ENCODE data around the gene KIAA1671. TPM values are rescaled to one million over a fixed set of nuclear protein-coding genes. Genes with fewer than 3 reads are reported as not detected.

Gene KIAA1671
- polyA plus RNA-seq, 3 donors = not detected

- Histone ChIP-seq H3K27ac (ENCODE audit: low read depth in 1 of 2, low read length in 2 of 2) (no peak overlapping the region), H3K9ac (ENCODE audit: insufficient read depth, low read length, poor library complexity, severe bottlenecking) (no peak overlapping the region), H3K4me2 (replicated peaks; ENCODE audit: extremely low read depth, low read length, poor library complexity, severe bottlenecking) (no peak overlapping the region), H3K27me3 (ENCODE audit: control insufficient read depth in 2 of 2, insufficient read depth in 2 of 2, low read length in 2 of 2) (no peaks in the 10 kb centered on the region), H3K9me3 (replicated peaks in 1 of 2; ENCODE audit: control insufficient read depth in 1 of 2, insufficient read depth in 1 of 2, low read length in 2 of 2) (no peaks in the 10 kb centered on the region), H3K4me1 (ENCODE audit: control insufficient read depth in 1 of 2, insufficient read depth in 2 of 2, low read length in 2 of 2) (no peaks in the 10 kb centered on the region), H4K20me1 (ENCODE audit: insufficient read depth, low read length) (no peaks in the 10 kb centered on the region), H3K79me2 (ENCODE audit: insufficient read depth, low read length) (no peaks in the 10 kb centered on the region), H3K36me3 (replicated peaks in 1 of 2; ENCODE audit: control insufficient read depth in 1 of 2, insufficient read depth in 2 of 2, low read length in 2 of 2) (no peaks in the 10 kb centered on the region), H3K4me3 (replicated peaks in 1 of 3; ENCODE audit: low read depth in 2 of 3, low read length in 3 of 3) (no peak overlapping the region), H2AFZ (ENCODE audit: insufficient read depth, low read depth, low read length, poor library complexity, severe bottlenecking) (no peak overlapping the region)
- WGBS (ENCODE audit: insufficient coverage) = 94% methylated on average over 7 of the region's 10 CpGs
- Mint-ChIP-seq H3K36me3 (no peaks in the 10 kb centered on the region), H3K4me1 (no peaks in the 10 kb centered on the region), H3K9me3 (no peaks in the 10 kb centered on the region), H3K4me3 (no peak overlapping the region), H3K27me3 (ENCODE audit: low read depth in 3 of 3) (peaks cover 2 to 11% (median 5%) of the 10 kb centered on the region in 3 donors), H3K27ac (no peak overlapping the region)
- intact Hi-C loops (cut with micrococcal nuclease) = no loop called here
- DNase-seq = no peak
- TF ChIP-seq CTCF (IDR thresholded peaks at IDR 0.05) = no peak
Observed at GRCh38 chr22:25102722-25103121, 150.2 kb downstream of the KIAA1671 start.

- Histone ChIP-seq H3K27ac (ENCODE audit: low read depth in 1 of 2, low read length in 2 of 2) (no peak overlapping the region), H3K4me1 (ENCODE audit: control insufficient read depth in 1 of 2, insufficient read depth in 2 of 2, low read length in 2 of 2) (no peaks in the 10 kb centered on the region), H4K20me1 (ENCODE audit: insufficient read depth, low read length) (no peaks in the 10 kb centered on the region), H3K79me2 (ENCODE audit: insufficient read depth, low read length) (no peaks in the 10 kb centered on the region), H3K9ac (ENCODE audit: insufficient read depth, low read length, poor library complexity, severe bottlenecking) (no peak overlapping the region), H2AFZ (ENCODE audit: insufficient read depth, low read depth, low read length, poor library complexity, severe bottlenecking) (no peak overlapping the region), H3K36me3 (replicated peaks in 1 of 2; ENCODE audit: control insufficient read depth in 1 of 2, insufficient read depth in 2 of 2, low read length in 2 of 2) (no peaks in the 10 kb centered on the region), H3K4me2 (replicated peaks; ENCODE audit: extremely low read depth, low read length, poor library complexity, severe bottlenecking) (no peak overlapping the region), H3K4me3 (replicated peaks in 1 of 3; ENCODE audit: low read depth in 2 of 3, low read length in 3 of 3) (no peak overlapping the region), H3K9me3 (replicated peaks in 1 of 2; ENCODE audit: control insufficient read depth in 1 of 2, insufficient read depth in 1 of 2, low read length in 2 of 2) (peaks cover 0 to 8% of the 10 kb centered on the region in 2 donors), H3K27me3 (ENCODE audit: control insufficient read depth in 2 of 2, insufficient read depth in 2 of 2, low read length in 2 of 2) (no peaks in the 10 kb centered on the region)
- Mint-ChIP-seq H3K27ac (no peak overlapping the region), H3K4me3 (no peak overlapping the region), H3K4me1 (no peaks in the 10 kb centered on the region), H3K9me3 (peaks cover 0 to 9% (median 7%) of the 10 kb centered on the region in 7 donors), H3K27me3 (ENCODE audit: low read depth in 3 of 3) (peaks cover 3 to 10% (median 6%) of the 10 kb centered on the region in 3 donors), H3K36me3 (no peaks in the 10 kb centered on the region)
- TF ChIP-seq CTCF (IDR thresholded peaks at IDR 0.05) = no peak
- intact Hi-C loops (cut with micrococcal nuclease) = no loop called here
- no CpG with 5 or more reads among the region's 6 CpGs for WGBS (ENCODE audit: insufficient coverage)
- no peak for DNase-seq
Observed at GRCh38 chr22:25104367-25104766, 151.9 kb downstream of the KIAA1671 start.

Measured in CD14-positive monocyte (primary cell).